Fibroblast of the aortic adventitia (primary cell): ENCODE measurements around the gene FANCD2OS. TPM values are rescaled to one million over a fixed set of nuclear protein-coding genes. Genes with fewer than 3 reads are reported as not detected.
"Not testable (repeated sequence)": the region's sequence is repeated elsewhere in the genome, so short reads cannot be mapped to it uniquely, and the experiment has no call there.

ENCODE experiments used
- DNase-seq: peaks from one replicate; pipeline ENCODE4 v3.0.0-alpha.2; 2010; ENCODE audit warnings: low read depth
- H3K4me3 ChIP-seq: 2 replicates; pipeline ENCODE4 v1.5.1; 2011; ENCODE audit warnings: low read depth, mild to moderate bottlenecking, control low read depth, low read length, moderate library complexity
- total RNA-seq: library from RNA; depleted of rRNA; stranded (reverse); fragments of >200 nt; gene quantifications from 2 replicates; pipeline ENCODE4 v1.2.3, GENCODE V29; 2012; ENCODE audit warnings: low replicate concordance
- TF ChIP-seq, protein P1 (sequence below): IDR thresholded peaks from 2 replicates; pipeline ENCODE4 v1.5.1; 2011; ENCODE audit warnings: mild to moderate bottlenecking, low read length, control low read depth, inconsistent platforms; ENCODE audit not compliant: insufficient read depth

Gene FANCD2OS
- total RNA-seq, 1 donor: not detected

GRCh38 chr3:10099041-10099440 lies 9.0 kb downstream of the FANCD2OS start:
- no peak for DNase-seq
- TF ChIP-seq, protein P1, sequence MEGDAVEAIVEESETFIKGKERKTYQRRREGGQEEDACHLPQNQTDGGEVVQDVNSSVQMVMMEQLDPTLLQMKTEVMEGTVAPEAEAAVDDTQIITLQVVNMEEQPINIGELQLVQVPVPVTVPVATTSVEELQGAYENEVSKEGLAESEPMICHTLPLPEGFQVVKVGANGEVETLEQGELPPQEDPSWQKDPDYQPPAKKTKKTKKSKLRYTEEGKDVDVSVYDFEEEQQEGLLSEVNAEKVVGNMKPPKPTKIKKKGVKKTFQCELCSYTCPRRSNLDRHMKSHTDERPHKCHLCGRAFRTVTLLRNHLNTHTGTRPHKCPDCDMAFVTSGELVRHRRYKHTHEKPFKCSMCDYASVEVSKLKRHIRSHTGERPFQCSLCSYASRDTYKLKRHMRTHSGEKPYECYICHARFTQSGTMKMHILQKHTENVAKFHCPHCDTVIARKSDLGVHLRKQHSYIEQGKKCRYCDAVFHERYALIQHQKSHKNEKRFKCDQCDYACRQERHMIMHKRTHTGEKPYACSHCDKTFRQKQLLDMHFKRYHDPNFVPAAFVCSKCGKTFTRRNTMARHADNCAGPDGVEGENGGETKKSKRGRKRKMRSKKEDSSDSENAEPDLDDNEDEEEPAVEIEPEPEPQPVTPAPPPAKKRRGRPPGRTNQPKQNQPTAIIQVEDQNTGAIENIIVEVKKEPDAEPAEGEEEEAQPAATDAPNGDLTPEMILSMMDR: no peak

GRCh38 chr3:10093678-10094077 lies 14.4 kb downstream of the FANCD2OS start:
- TF ChIP-seq, protein P1: no peak
- no peak overlapping the region for H3K4me3 ChIP-seq
- no peak for DNase-seq

More at GRCh38 chr3:10099041-10099440, 9.0 kb downstream of the FANCD2OS start:
- H3K4me3 ChIP-seq: no peak overlapping the region

GRCh38 chr3:10091387-10091786 lies 16.7 kb downstream of the FANCD2OS start:
- DNase-seq, H3K4me3 ChIP-seq: not testable (repeated sequence)

DNA sequence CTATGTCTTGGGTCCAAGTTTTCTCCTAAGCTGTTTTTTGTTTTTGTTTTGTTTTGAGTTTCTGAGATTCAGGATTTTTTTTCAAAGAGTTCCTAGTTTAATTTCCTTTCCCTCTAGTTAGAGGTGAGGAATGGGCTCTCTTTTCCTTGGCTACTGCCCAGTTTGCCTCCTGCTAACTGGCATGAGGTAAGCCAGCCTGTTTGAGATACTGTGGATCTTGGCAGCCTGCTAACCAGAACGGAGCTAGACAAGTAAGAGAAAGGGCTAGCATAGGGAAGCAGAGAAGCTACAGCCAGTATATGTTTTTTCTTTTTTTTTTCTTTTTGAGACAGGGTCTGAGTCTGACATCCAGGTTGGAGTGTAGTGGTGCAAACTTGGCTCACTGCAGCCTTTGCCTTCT lies 17.3 kb downstream of the FANCD2OS start:
- not testable (repeated sequence) for H3K4me3 ChIP-seq, DNase-seq

- TF ChIP-seq, protein P1: no peak
- H3K4me3 ChIP-seq: no peak overlapping the region
- no peak for DNase-seq
These were observed 17.9 kb downstream of the FANCD2OS start for GRCh38 chr3:10090179-10090578.

DNA sequence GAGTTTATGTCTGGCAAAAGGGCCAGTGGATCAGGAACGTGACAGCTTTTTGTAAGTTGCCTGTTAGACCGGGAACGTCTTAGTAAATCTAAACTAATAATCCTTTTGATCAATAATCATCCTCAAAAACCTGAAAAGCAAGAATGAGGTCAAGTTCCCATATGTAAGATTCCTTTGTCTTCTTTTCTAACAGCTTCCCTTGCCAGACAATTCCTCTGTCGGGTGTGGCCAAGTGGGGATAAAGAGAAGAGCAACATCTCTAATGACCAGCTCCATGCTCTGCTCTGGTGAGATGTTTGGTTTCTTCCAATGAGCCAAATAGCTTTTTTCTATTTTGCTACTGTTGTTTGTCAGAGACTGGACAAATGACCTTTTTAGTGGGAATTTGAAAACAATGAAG lies 19.8 kb downstream of the FANCD2OS start:
- DNase-seq: peak; percentile 2
- H3K4me3 ChIP-seq: no peak overlapping the region
- TF ChIP-seq, protein P1: no peak

DNA sequence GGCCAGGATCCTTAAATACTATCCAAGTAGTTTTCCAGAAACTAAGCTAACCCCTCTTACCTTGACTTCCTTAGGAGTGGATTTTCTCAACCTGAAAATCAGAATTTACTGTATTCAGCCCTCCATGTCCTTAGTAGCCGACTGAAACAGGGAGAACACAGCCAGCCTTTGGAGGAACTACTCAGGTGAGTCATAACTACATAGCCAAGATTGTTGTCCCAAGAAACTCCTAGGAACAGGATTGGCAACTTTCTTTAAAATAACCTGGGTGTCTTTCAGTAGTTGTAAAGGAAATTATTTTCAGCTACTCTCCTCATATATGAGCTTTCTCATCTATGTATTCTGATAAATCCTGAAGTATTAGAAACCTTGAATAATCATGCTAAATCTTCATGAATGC lies 22.3 kb downstream of the FANCD2OS start:
- TF ChIP-seq, protein P1: no peak
- H3K4me3 ChIP-seq: no peak overlapping the region
- DNase-seq: no peak

- DNase-seq: no peak
- TF ChIP-seq, protein P1: no peak
- H3K4me3 ChIP-seq: no peak overlapping the region
These were observed 26.2 kb downstream of the FANCD2OS start for GRCh38 chr3:10081871-10082270.
